Measurements from ENCODE around the gene PEBP1.
A peak's percentile ranks its signal among the peaks of the same experiment; 100 is the strongest.

- TF ChIP-seq POLR2AphosphoS5 (IDR thresholded peaks at IDR 0.05; ENCODE audit: low read depth, low read length), result no peak
- no peak for TF ChIP-seq TAF1 (IDR thresholded peaks at IDR 0.05; ENCODE audit: low read depth, low read length)
- no peak for TF ChIP-seq PAX5 (IDR thresholded peaks at IDR 0.05; ENCODE audit: insufficient read depth, low read length, severe bottlenecking)
- TF ChIP-seq POLR2A (IDR thresholded peaks at IDR 0.05; ENCODE audit: low read depth, low read length), result no peak
- 0 out of 2 replicates have a peak, but pooled peaks have one; percentile 16 for TF ChIP-seq SPI1 (IDR thresholded peaks at IDR 0.05; ENCODE audit: low read depth, low read length)
Measured at GRCh38 chr12:118183711-118184110, 47.8 kb downstream of the PEBP1 start.

Data from GM12891 (cell line).